Measurements from ENCODE around the gene LIN7A.

DNA sequence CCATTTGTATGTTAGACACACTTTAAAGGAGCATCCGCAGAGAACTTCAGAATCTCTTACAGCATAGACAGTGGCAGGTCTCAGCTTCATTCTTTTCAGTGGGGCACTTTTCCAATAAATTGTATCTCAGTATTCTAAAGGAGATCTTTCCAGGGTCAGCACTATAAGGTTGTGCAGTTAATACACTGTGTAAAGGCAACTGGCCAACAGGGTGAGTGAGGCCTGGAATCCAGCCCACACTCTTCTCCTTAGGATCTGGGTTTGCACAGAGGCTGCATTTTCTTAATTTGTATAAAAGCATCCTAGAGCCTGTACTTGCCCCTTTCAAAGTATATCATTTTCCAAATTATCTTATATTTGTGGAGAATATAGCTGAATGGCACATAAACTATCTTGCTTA is 126.9 kb downstream of the LIN7A start:
- TF ChIP-seq, protein P1, sequence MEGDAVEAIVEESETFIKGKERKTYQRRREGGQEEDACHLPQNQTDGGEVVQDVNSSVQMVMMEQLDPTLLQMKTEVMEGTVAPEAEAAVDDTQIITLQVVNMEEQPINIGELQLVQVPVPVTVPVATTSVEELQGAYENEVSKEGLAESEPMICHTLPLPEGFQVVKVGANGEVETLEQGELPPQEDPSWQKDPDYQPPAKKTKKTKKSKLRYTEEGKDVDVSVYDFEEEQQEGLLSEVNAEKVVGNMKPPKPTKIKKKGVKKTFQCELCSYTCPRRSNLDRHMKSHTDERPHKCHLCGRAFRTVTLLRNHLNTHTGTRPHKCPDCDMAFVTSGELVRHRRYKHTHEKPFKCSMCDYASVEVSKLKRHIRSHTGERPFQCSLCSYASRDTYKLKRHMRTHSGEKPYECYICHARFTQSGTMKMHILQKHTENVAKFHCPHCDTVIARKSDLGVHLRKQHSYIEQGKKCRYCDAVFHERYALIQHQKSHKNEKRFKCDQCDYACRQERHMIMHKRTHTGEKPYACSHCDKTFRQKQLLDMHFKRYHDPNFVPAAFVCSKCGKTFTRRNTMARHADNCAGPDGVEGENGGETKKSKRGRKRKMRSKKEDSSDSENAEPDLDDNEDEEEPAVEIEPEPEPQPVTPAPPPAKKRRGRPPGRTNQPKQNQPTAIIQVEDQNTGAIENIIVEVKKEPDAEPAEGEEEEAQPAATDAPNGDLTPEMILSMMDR (IDR thresholded peaks at IDR 0.05), result no peak
- TF ChIP-seq POLR2A (IDR thresholded peaks at IDR 0.05), result no peak
